NT2/D1 (cell line): ENCODE measurements around the gene ADAM17.

Experiments used
- SUZ12 ChIP-seq: IDR thresholded peaks from 2 replicates; pipeline ENCODE4 v1.6.1; 2011; ENCODE audit not compliant: insufficient read length, insufficient read depth; ENCODE audit errors: extremely low read depth
- YY1 ChIP-seq: IDR thresholded peaks from 2 replicates; pipeline ENCODE4 v1.6.1; 2011; ENCODE audit not compliant: insufficient read length, insufficient read depth
- ZNF274 ChIP-seq: IDR thresholded peaks from 2 replicates; pipeline ENCODE4 v1.6.1; 2011; ENCODE audit warnings: mild to moderate bottlenecking, low read depth, low read length

- TF ChIP-seq YY1 (no peak), SUZ12 (no peak), ZNF274 (no peak)
Measured at GRCh38 chr2:9494081-9494480, 61.5 kb downstream of the ADAM17 start.
